Stimulated activated CD4-positive, alpha-beta T cell treated with anti-CD3 and anti-CD28 coated beads, Interleukin-12 subunit alpha, Interleukin-12 subunit beta, amount 100 ng/mL, for 48 hours (primary cell): ENCODE measurements around the gene EPC2.
"Not testable (repeated sequence)": the region's sequence is repeated elsewhere in the genome, so short reads cannot be mapped to it uniquely, and the experiment has no call there.

Source experiments
- DNase-seq, 3 donors: peaks; one replicate each; pipeline ENCODE4 v3.0.0-alpha.2; 2020; ENCODE audit warnings: low read depth in 2 of 3, low spot score in 1 of 3

EPC2 gene

DNA sequence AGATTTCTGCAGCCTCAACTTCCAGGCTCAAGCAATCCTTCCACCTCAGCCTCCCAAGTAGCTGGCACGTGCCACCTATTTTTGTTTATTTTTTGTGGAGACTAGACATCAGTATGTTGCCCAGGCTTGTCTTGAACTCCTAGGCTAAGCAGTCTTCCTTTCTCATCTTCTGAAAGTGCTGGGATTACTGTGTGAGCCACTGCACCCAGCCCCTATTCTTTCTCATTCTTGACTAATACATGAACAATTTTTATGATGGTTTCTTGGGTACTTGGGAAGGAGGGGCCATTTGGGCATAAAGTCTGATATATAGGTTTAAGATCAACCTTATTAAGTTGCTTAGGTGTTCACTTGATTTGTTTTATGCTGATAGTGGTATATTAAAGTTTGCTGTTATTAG, 26.2 kb downstream of the EPC2 start:
- no peak for DNase-seq

DNA sequence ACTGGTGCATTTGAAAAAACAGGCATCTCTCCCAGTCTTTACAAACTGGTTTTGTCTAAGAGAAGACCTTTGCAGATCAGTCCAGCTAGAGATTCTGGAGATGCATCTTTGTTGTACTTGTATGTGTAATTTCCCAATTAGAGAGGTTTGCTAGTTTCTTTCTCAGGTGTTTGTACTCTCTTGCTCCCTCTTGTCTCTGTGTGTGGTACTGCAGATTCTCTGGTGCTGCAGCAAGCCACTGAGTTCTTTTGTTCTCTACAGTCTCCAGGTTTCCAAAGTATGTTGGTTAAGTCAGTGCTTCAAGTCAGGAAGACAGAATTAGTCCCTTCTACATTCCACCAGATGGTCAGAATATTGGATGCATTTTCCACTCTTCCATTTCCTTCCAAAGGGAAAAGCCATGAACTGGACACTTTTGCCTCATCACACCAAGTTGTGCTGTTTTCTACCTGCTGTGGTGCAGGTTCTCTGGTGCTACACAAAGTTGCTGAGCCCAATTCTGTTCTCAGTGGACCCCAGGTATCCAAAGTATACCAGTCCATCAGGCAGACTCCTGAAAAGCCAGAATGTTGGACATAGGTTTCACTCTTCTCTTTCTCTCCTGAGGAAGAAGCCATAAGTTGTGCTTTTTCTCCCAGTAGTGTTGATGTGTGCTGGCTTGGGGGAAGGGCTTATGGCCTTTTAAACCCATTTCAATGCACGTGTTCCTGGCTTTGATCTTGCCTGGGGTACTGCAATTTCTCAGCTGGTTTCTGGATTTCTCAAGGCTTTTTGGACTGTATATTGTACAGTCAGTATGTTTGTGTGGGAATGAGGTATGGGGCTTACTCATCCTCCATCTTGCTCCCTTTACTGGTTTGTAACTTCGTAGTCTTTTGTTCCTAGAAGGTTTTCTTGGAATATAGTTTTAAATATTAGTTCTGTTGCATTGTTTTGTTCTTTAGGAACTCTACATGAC, 29.8 kb downstream of the EPC2 start:
- peak in 1 of 3 donors; percentile 42 for DNase-seq

DNA sequence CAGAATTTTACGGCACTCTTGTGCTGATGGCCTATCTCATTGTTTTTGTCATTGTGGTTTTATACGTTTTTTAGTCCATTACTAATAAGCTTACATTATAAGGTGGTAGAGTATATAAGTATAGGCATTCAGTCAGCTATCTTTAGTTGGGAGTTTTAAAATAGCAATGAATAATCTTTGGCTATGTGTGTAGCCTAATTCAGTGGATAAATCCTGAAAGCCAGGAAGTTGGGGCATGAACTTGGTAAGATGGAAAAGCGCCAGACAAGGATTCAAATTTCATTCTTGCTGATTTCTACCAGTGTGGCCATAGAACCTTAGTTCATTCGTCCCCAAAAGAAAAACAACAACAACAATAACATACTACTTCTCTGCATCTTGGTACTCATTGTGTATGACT, 31.2 kb downstream of the EPC2 start:
- DNase-seq: no peak

DNA sequence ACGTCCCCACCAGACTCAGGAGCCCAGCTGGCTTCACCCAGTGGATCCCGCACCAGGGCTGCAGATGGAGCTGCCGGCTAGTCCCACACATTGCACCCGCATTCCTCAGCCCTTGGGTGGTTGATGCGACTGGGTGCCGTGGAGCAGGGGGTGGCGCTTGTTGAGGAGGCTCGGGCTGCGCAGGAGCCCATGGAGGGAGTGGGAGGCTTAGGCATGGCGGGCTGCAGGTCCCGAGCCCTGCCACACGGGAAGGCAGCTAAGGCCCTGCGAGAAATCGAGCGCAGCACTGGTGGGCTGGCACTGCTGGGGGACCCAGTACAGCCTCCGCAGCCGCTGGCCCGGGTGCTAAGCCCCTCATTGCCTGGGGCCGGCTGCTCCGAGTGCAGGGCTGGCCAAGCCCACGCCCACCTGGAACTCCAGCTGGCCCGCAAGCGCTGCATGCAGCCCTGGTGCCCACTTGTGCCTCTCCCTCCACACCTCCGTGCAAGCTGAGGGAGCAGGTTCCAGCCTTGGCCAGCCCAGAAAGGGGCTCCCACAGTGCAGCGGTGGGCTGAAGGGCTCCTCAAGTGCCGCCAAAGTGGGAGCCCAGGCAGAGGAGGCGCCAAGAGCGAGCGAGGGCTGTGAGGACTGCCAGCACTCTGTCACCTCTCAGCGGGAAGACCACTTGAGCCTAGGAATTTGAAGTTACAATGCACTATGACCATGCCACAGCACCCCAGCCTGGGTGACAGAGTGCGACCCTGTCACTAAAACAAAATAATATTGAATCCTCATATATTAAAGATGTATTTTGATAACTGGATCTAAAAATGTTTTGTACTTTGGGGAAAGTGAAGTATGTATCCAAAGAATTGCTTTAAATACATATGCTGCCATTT, 34.0 kb downstream of the EPC2 start:
- not testable (repeated sequence) for DNase-seq

DNA sequence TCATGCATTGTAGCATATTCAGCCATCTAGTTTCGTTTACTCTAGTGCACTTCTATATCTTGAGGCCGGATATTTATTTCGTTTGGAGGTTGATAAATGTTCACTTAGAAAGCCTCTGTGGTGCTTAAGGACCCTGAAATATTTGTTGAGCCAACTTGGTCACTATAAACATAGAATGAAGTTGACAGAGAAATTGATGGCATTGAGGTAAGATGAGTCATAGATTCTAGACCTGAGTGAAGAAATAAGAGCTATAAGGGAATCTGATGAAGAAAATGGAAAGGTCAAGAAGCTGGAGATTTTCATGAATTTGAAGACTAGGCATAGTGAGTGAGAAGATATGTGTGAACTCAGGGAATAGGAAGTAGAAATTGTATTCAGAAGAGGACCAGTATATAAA, 35.9 kb downstream of the EPC2 start:
- no peak for DNase-seq

DNA sequence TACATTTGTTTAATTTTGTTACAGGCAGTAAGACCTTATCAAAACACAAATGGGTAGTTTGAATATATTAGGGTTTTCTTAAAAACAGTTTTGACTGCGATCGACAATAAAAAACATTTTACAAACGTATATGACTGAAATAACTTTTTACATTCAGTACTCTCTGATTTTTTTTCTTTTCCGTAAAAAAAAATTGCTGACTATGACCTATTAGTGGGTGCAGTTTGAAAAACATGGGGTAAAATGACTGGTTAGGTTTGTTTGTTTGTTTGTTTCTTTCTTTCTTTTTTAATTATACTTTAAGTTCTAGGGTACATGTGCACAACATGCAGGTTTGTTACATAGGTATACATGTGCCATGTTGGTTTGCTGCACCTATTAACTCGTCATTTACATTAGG, 36.9 kb downstream of the EPC2 start:
- no peak for DNase-seq

DNA sequence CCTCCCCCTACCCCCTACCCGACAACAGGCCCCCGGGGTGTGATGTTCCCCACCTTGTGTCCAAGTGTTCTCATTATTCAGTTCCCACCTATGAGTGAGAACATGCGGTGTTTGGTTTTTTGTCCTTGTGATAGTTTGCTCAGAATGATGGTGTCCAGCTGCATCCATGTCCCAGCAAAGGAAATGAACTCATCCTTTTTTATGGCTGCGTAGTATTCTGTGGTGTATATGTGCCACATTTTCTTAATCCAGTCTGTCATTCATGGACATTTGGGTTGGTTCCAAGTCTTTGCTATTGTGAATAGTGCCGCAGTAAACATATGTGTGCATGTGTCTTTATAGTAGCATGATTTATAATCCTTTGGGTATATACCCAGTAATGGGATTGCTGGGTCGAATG, 37.3 kb downstream of the EPC2 start:
- DNase-seq: not testable (repeated sequence)

DNA sequence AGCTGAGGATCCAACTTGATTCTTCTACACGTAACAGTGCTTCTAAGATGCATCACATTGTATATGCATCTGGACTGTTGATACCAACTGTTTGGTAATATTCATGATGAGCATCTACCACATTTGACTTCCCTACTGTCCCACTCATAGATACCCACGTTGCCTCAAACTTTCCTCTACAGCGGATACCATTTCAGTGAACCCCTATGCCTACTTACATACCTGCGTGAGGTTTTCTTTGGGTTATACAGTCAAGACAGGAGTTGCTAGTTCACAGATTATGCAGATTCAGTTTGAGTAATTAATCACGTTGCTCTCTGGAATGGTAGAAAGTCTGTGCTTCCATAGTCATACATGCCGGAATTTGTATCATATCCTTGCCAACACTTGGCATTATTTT, 40.0 kb downstream of the EPC2 start:
- no peak for DNase-seq

DNA sequence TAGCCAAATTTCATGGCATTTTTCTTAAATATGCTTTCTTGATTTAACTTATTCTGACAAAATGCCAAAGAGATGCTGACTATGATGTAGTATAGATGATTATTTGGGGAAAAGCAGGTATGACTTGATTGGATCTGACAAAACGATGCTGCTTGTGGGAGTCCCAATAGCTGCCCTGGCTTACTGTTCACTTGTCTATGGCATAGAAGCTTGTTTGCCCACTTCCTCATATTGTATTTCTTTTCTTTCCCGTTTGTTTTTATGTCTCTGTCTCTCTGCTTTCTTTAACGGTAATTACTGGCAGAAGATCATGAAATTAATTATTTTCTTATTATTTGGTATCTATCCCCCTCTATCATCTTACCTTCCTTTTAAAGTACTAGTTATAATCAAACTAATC, 43.0 kb downstream of the EPC2 start:
- DNase-seq: no peak

DNA sequence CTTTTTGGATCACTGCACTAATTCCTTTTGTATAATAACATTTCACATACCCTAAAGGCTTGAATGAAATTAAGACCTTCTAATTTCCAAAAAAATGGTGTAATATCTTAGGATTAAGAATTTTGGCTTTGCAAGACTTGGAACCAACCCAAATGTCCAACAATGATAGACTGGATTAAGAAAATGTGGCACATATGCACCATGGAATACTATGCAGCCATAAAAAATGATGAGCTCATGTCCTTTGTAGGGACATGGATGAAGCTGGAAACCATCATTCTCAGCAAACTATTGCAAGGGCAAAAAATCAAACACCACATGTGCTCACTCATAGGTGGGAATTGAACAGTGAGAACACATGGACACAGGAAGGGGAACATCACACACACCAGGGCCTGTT, 43.5 kb downstream of the EPC2 start:
- DNase-seq: not testable (repeated sequence)

DNA sequence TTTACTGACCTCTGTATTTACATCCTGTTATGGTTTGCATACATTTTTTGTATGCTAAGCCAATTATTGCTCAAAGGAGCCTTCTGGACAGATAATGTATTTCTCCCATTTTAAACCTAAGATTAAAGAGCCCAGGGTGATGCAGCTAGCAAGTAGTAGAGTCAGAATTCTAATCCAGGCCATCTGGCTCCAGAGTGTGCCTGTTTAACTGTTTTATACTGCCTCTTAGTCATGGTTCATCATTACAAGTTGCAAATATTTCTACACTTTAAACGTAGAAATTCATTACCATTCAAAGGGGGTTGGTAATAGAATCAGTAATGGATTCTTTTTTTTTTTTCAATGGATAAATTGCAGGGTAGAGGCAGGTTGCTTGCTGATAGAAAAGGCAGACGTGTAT, 52.4 kb downstream of the EPC2 start:
- DNase-seq: no peak

DNA sequence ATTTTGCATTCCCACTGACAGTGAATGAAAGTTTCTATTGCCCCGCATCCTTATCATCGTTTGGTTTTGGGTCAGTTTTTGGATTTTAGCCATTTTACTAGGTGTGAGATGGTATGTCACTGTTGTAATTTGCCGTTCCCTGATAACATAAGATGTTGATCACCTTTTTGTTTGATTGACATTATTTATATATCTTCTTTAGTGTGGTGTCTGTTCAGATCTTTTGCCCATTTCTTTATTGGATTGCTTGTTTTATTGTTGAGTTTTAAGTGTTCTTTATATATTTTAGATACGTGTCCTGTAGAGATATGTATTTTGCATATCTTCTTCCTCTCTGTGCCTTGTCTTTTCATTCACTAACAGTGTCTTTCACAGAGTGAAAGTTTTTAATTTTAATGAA, 55.3 kb downstream of the EPC2 start:
- no peak for DNase-seq

DNA sequence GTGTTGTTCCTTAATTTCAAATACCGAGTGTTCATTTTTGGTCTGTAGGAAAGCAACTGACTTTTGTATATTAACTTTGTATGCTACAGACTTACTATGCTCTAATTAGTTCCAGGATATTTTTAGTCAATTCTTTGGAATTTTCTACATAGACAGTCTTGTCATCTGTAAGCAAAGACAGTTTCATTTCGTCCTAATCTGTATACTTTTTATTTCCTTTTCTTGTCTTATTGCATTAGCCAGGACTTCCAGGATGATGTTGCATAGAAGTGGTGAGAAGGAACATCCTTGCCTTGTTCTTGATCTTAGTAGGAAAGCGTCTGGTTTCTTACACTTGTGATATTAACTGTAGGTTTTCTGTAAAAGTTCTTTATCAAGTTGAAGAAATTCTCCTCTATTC, 56.5 kb downstream of the EPC2 start:
- no peak for DNase-seq

DNA sequence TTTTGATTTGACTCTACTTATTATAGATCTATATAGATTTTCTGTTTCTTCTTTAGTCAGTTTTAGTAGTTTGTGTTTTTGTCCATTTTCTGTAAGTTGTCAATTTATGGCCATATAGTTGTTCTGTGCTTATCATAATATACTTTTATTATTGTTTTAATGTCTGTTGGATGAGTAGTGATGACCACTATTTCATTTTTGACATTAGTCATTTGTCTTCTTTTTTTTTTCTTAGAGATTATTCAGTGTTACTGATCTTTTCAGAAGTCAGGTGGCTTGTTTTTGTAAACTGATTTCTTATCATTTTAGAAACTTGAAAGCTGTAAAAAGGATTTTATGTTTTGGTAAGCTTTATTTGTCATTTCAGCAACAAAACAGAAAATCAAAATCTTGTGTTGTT, 57.3 kb downstream of the EPC2 start:
- DNase-seq: no peak

DNA sequence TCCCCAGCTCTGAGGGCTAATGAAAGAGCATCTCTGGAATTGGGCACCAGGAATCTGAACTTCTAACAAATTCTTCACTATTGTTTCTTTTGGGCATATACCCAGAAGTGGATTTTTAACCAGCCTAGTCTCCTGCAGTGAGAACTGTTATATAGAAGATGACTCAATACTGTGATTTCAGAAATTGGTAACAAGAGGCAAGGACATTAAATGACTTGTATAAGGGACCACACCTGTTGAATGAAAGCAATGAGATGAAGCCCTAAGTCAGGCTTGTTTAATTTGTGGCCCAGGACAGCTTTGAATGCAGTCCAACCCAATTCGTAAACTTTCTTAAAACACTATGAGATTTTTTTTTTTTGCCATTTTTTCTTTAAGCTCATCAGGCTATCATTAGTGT, 57.9 kb downstream of the EPC2 start:
- no peak for DNase-seq

DNA sequence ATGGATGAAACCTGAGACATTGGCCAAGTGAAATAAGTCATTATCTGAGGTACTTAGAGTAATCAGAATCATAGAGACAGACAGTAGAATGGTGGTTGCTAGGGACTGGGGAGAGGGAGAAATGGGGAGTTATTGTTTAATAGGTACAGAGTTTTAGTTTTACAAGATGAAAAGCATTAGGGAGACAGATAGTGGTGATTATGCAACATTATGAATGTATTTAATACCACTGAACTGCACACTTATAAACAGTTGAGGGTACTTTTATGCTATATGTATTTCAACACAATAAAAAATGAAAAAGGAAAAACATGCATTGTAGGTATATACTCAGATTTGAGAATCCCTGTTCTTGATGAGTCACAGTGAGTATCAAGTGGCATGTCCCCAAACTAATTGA, 59.7 kb downstream of the EPC2 start:
- DNase-seq: no peak

DNA sequence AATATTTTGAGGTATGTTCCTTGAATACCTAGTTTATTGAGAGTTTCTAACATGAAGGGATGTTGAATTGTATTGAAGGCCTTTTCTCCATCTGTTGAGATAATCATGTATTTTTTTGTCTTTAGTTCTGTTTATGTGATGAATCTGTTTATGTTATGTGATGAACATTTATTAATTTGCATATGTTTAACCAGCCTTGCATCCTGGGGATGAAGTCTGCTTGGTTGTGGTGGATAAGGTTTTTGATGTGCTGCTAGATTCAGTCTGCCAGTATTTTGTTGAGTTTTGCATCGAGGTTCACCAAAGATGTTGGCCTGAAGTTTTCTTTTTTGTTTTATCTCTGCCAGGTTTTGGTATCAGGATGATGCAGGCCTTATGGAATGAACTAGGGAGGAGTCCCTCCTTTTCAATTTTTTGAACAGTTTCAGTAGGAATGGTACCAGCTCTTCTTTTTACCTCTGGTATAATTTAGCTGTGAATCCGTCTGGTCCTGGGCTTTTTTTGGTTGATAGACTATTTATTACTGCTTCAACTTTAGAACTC, 71.9 kb downstream of the EPC2 start:
- DNase-seq: no peak

DNA sequence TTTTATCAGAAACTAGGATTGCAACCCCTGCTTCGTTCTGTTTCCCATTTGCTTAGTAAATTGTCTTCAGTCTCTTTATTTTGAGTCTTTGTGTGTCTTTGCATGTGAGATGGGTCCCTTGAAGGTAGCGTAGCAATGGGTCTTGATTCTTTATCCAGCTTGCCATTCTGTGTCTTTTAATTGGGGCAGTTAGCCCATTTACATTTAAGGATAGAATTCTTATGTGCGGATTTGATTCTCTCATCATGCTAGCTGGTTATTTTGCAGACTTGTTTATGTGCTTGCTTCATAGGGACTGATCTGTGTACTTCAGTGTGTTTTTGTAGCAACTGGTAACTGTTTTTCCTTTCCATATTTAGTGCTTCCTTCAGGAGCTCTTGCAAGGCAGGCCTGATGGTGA, 73.5 kb downstream of the EPC2 start:
- DNase-seq: no peak

DNA sequence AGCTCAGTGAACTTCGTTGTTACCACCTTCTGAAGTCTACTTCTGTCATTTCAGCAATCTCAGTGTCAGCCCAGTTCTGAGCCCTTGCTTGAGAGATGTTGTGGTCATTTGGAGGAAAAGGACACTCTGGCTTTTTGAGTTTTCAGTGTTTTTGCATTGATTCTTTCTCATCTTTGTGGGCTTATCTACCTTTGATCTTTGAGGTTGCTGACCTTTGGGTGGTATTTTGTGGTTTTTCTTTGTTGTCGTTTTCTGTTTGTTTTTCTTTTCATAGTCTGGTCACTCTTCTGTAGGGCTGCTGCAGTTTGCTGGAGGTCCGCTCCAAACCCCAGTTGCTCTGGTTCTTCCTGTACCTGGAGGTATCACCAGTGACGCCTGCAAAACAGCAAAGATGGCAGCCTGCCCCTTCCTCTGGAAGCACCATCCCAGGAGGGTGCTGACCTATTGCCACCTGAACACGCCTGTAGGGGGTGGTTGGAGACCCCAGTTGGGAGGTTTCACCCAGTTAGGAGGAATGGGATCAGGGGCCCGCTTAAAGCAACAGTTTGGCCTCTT, 74.7 kb downstream of the EPC2 start:
- DNase-seq: no peak

DNA sequence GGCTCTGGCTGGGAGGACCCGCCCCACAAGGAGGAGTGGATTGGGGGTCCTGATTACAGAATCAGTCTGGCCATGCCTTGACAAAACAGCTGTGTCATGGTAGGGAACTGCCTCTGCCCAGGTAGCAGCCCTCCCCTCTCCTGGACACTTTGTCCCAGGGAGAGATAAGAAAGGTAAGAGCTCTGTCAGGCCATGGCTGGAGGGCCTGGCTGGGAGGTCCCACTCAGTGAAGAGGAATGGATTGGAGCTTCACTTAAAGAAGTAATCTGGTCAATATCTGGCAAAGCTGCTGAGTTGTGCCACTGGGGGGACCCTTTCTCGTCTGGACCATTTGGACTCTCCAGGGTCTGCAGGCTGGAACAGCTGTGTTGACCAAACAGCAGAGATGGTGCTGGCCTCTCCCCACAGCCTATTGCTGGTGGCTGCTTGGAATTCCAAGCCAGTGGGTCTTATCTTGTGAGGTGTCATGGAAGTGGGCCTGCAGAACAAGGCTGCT, 75.4 kb downstream of the EPC2 start:
- DNase-seq: no peak

DNA sequence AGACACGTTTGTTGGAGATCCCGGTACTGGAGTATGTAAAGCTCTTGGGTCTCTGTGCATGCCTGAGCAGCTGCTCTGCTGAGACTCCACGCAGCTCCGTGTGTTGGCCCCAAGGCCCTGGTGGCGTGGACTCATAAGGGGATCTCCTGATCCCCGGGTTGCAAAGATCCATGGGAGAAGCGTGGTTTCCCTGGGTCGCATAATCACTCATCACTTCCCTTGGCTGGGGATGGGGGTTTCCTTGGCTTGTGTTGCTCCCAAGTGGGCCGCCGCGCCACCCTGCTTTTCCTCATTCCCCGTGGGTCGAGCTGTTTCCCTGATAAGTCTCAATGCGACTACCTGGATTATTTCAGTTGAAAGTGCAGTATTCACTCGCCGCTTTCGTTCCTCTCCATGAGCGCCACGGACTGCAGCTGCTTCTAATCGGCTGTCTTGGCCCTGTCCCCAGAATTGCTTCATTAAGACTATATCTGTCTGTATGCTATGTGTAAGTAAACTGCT, 76.0 kb downstream of the EPC2 start:
- DNase-seq: no peak
